HepG2 (cell line): ENCODE measurements around the gene UGGT1. TPM values are rescaled to one million over a fixed set of nuclear protein-coding genes. Genes with fewer than 3 reads are reported as not detected.

Experiments used
- ATAC-seq: fragments of 200-7000 bp; cut with Tn5 transposase; 3 replicates; pipeline ENCODE4 v1.9.1; 2020; ENCODE audit warnings: mild to moderate bottlenecking, moderate library complexity
- BruUV-seq: library from RNA; stranded (reverse); fragments of 400-500 nt; replicated peaks from 2 replicates; lab custom pipeline; 2021; lab: Mats Ljungman, UMichigan
- CTCF ChIA-PET: fragments of 300-600 bp; formaldehyde crosslinking; extraction: SDS; loops from one replicate; lab custom pipeline; 2021; ENCODE audit warnings: low total read pairs, inconsistent platforms, low intra/inter-chr PET ratio; lab: Yijun Ruan, JAX
- POLR2A ChIA-PET: fragments of 350-600 bp; sonication (Branson Sonifier 250); formaldehyde crosslinking; loops from one replicate; lab custom pipeline; 2020; ENCODE audit warnings: antibody characterized with exemption, inconsistent platforms; lab: Yijun Ruan, JAX
- DNase-seq: peaks from one replicate; pipeline ENCODE4 v3.0.0-alpha.2; 2015; ENCODE audit warnings: low spot score
- FAIRE-seq: peaks from 3 replicates; lab custom pipeline; 2011; peaks lifted over from hg19 to GRCh38; lab: Jason Lieb, UNC
- H2AFZ ChIP-seq: one replicate; pipeline ENCODE4 v1.6.1; 2011; ENCODE audit warnings: low read length, inconsistent platforms
- H3K27ac ChIP-seq: fragments of 300-600 bp; 3 replicates; pipeline ENCODE4 v1.8.0; 2011; ENCODE audit warnings: mixed run types, mild to moderate bottlenecking, mixed read lengths, low read length, inconsistent platforms; ENCODE audit not compliant: insufficient read depth; ENCODE audit errors: extremely low read length
- H3K27me3 ChIP-seq, 2 experiments: fragments of 200-600 bp in 1 of 2; 2 replicates in 1 of 2; 3 replicates in 1 of 2; pipeline versions ENCODE4 v1.6.0 to v1.8.0; 2011; ENCODE audit warnings: low read length in 2 of 2, mild to moderate bottlenecking in 2 of 2, moderate library complexity in 2 of 2, inconsistent platforms in 1 of 2; ENCODE audit not compliant: insufficient read depth in 2 of 2, control insufficient read depth in 1 of 2
- H3K36me3 ChIP-seq, 2 experiments: fragments of 200-600 bp in 1 of 2; replicated peaks in 1 of 2; 2 replicates in 1 of 2; 3 replicates in 1 of 2; pipeline versions ENCODE4 v1.5.1 to v1.8.0; 2011; ENCODE audit warnings: low read length in 2 of 2, inconsistent platforms in 1 of 2; ENCODE audit not compliant: insufficient read depth in 2 of 2, control insufficient read depth in 1 of 2
- H3K4me1 ChIP-seq: 2 replicates; pipeline ENCODE4 v1.5.1; 2012; ENCODE audit warnings: low read length, inconsistent platforms; ENCODE audit not compliant: insufficient read depth
- H3K4me2 ChIP-seq: 2 replicates; pipeline ENCODE4 v1.6.0; 2011; ENCODE audit warnings: low read depth, low read length, inconsistent platforms
- H3K4me3 ChIP-seq, 3 experiments: fragments of 200-600 bp in 1 of 3; sonication (generic), shearing (Covaris generic) in 1 of 3; replicated peaks in 1 of 3; 2 replicates each; pipeline ENCODE4 v1.5.1; 2011 to 2016; ENCODE audit warnings: low read length in 3 of 3, inconsistent platforms in 2 of 3, low read depth in 2 of 3, mild to moderate bottlenecking in 2 of 3, control low read depth in 1 of 3, mixed read lengths in 1 of 3; ENCODE audit not compliant: insufficient read depth in 1 of 3
- H3K79me2 ChIP-seq: one replicate; pipeline ENCODE4 v1.6.1; 2011; ENCODE audit warnings: low read length, inconsistent platforms; ENCODE audit not compliant: insufficient read depth
- H3K9ac ChIP-seq: 2 replicates; pipeline ENCODE4 v1.6.0; 2011; ENCODE audit warnings: mild to moderate bottlenecking, low read depth, low read length, inconsistent platforms; ENCODE audit not compliant: insufficient read depth
- H3K9me3 ChIP-seq: 2 replicates; pipeline ENCODE4 v1.5.1; 2012; ENCODE audit warnings: mild to moderate bottlenecking, low read length
- H4K20me1 ChIP-seq: 2 replicates; pipeline ENCODE4 v1.6.0; 2011; ENCODE audit warnings: inconsistent platforms, mild to moderate bottlenecking, low read length, moderate library complexity; ENCODE audit not compliant: insufficient read depth
- CREB1 ChIP-seq, 2 experiments: fragments of 450-650 bp in 1 of 2; IDR thresholded peaks; 2 replicates each; pipeline ENCODE4 v1.6.1; 2016 to 2017; ENCODE audit warnings: control low read depth in 1 of 2, mild to moderate bottlenecking in 1 of 2, missing compliant biosample characterization in 1 of 2, missing genetic modification characterization in 1 of 2
- DDIT3 ChIP-seq: sonication (generic); formaldehyde crosslinking; IDR thresholded peaks from 2 replicates; pipeline ENCODE4 v1.4.0; 2020; ENCODE audit warnings: mild to moderate bottlenecking, missing genetic modification reagents
- MBNL3 ChIP-seq: fragments of 250-450 bp; sonication (Bioruptor Pico); conservative IDR thresholded peaks from 2 replicates; pipeline ENCODE4 v1.8.0; 2022; ENCODE audit warnings: mild to moderate bottlenecking, inconsistent platforms
- YY1 ChIP-seq: IDR thresholded peaks from 2 replicates; pipeline ENCODE4 v1.6.1; 2011; ENCODE audit warnings: low read length, low read depth, moderate library complexity, mild to moderate bottlenecking; ENCODE audit not compliant: insufficient read depth, insufficient replicate concordance
- ZBTB7A ChIP-seq: sonication (generic); formaldehyde crosslinking; IDR thresholded peaks from 2 replicates; pipeline ENCODE4 v1.8.0; 2022; ENCODE audit warnings: mild to moderate bottlenecking, missing genetic modification reagents
- ZNF232 ChIP-seq: sonication (generic); formaldehyde crosslinking; IDR thresholded peaks from 2 replicates; pipeline ENCODE4 v1.4.0; 2020; ENCODE audit warnings: missing genetic modification reagents, borderline replicate concordance
- WGBS: methylation state at CpG from one replicate; pipeline ENCODE4 v1.1.6; 2017; ENCODE audit warnings: low lambda C conversion rate; 5-methylcytosine and 5-hydroxymethylcytosine counted together
- in situ Hi-C: cut with HindIII; loops from 2 replicates; pipeline ENCODE4 v1.10.0; 2017; ENCODE audit warnings: low pct_unique_long_range_greater_than_20kb; ENCODE audit not compliant: extremely low pct_ligation_motif_present
- intact Hi-C: fragments of 100-400 bp; cut with micrococcal nuclease; formaldehyde crosslinking; loops from one replicate; pipeline ENCODE4 v1.10.0; 2022; ENCODE audit not compliant: unreplicated experiment
- polyA plus RNA-seq, 8 experiments: library from polyadenylated mRNA; depleted of rRNA in 3 of 8; stranded (reverse) in 7 of 8; unstranded in 1 of 8; fragments of >200 nt; fragmentation: Illumina TruSeq in 4 of 8; extraction: Trizol in 4 of 8; gene quantifications; 2 replicates each; pipeline versions ENCODE4 v1.2.1 to v1.2.3, GENCODE V29; 2011 to 2016; ENCODE audit warnings: low read depth in 4 of 8, missing spikeins in 1 of 8, mixed read lengths in 1 of 8; ENCODE audit not compliant: insufficient read depth in 1 of 8
- total RNA-seq, 5 experiments: library from RNA; depleted of rRNA; stranded (reverse); fragments of >200 nt; fragmentation: Illumina TruSeq; extraction: Trizol; gene quantifications; 2 replicates each; pipeline ENCODE4 v1.2.3, GENCODE V29; 2016; ENCODE audit warnings: low read depth in 1 of 5
- TF ChIP-seq, protein P1 (sequence below): sonication (generic); formaldehyde crosslinking; conservative IDR thresholded peaks from 2 replicates; pipeline ENCODE4 v1.4.0; 2020; ENCODE audit warnings: missing genetic modification reagents
- TF ChIP-seq, protein P2 (sequence below): sonication (generic); formaldehyde crosslinking; IDR thresholded peaks from 2 replicates; pipeline ENCODE4 v1.5.1; 2020; ENCODE audit warnings: missing genetic modification reagents, mild to moderate bottlenecking, borderline replicate concordance

The UGGT1 gene
- total and polyA plus RNA-seq, 2 of the 13 experiments (the other 11 are each of a cell fraction or from before 2014, with no cell fraction given) = 35.8 to 83.2 TPM

- no peak for FAIRE-seq
- intact Hi-C loops = loop anchor here (5.0 kb wide), 3 partner anchors 37 to 142 kb away; partner anchors contain the start of gene UGGT1
- Histone ChIP-seq H3K4me2 (no peak overlapping the region), H4K20me1 (no peaks in the 10 kb centered on the region), H3K9me3 (no peaks in the 10 kb centered on the region), H3K27me3 (no peaks in the 10 kb centered on the region), H3K4me3 (no peak overlapping the region)
- in situ Hi-C loops = loop anchor here (10.0 kb wide), 1 partner anchor 60 kb away; no protein-coding TSS in a partner anchor
- no peak for DNase-seq
- TF ChIP-seq ZBTB7A (CRISPR knock-in tag) (no peak), CREB1 (IDR thresholded peaks at IDR 0.05) (no peak), CREB1 (CRISPR knock-in tag; IDR thresholded peaks at IDR 0.05) (no peak), YY1 (no peak), ZNF232 (no peak), MBNL3 (CRISPR knock-in tag) (no peak), DDIT3 (no peak)
- TF ChIP-seq, protein P1, sequence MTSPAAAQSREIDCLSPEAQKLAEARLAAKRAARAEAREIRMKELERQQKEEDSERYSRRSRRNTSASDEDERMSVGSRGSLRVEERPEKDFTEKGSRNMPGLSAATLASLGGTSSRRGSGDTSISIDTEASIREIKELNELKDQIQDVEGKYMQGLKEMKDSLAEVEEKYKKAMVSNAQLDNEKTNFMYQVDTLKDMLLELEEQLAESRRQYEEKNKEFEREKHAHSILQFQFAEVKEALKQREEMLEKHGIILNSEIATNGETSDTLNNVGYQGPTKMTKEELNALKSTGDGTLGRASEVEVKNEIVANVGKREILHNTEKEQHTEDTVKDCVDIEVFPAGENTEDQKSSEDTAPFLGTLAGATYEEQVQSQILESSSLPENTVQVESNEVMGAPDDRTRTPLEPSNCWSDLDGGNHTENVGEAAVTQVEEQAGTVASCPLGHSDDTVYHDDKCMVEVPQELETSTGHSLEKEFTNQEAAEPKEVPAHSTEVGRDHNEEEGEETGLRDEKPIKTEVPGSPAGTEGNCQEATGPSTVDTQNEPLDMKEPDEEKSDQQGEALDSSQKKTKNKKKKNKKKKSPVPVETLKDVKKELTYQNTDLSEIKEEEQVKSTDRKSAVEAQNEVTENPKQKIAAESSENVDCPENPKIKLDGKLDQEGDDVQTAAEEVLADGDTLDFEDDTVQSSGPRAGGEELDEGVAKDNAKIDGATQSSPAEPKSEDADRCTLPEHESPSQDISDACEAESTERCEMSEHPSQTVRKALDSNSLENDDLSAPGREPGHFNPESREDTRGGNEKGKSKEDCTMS (CRISPR knock-in tag) = no peak
- TF ChIP-seq, protein P2, sequence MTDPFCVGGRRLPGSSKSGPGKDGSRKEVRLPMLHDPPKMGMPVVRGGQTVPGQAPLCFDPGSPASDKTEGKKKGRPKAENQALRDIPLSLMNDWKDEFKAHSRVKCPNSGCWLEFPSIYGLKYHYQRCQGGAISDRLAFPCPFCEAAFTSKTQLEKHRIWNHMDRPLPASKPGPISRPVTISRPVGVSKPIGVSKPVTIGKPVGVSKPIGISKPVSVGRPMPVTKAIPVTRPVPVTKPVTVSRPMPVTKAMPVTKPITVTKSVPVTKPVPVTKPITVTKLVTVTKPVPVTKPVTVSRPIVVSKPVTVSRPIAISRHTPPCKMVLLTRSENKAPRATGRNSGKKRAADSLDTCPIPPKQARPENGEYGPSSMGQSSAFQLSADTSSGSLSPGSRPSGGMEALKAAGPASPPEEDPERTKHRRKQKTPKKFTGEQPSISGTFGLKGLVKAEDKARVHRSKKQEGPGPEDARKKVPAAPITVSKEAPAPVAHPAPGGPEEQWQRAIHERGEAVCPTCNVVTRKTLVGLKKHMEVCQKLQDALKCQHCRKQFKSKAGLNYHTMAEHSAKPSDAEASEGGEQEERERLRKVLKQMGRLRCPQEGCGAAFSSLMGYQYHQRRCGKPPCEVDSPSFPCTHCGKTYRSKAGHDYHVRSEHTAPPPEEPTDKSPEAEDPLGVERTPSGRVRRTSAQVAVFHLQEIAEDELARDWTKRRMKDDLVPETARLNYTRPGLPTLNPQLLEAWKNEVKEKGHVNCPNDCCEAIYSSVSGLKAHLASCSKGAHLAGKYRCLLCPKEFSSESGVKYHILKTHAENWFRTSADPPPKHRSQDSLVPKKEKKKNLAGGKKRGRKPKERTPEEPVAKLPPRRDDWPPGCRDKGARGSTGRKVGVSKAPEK (CRISPR knock-in tag) = no peak
- TF ChIP-seq, all 625 proteins: peak for 0
- Histone ChIP-seq H3K27ac (no peak overlapping the region), H3K36me3 (no peaks in the 10 kb centered on the region), H3K9ac (no peak overlapping the region), H3K4me1 (peaks cover 38% of the 10 kb centered on the region), H2AFZ (no peak overlapping the region), H3K79me2 (no peaks in the 10 kb centered on the region)
- WGBS = 92% methylated on average over 5 of the region's 5 CpGs
- no TSS peak for BruUV-seq
- POLR2A ChIA-PET = interaction anchor here (1.1 to 1.2 kb wide), 2 partner anchors 25 to 39 kb away, joined by 4 to 5 read pairs; no protein-coding TSS in a partner anchor
- CTCF ChIA-PET = interaction anchor here (2.2 kb wide), 1 partner anchor 64 kb away, joined by 17 read pairs; no protein-coding TSS in a partner anchor
- no peak for ATAC-seq
Observed at GRCh38 chr2:128234613-128235012, 143.6 kb downstream of the UGGT1 start.
